Measurements from ENCODE around the gene PHF1. TPM values are rescaled to one million over a fixed set of nuclear protein-coding genes. Genes with fewer than 3 reads are reported as not detected.
"Not testable (repeated sequence)": the region's sequence is repeated elsewhere in the genome, so short reads cannot be mapped to it uniquely, and the experiment has no call there.

Gene PHF1
- 39.8 and 44.9 TPM in 2 replicates for total RNA-seq (2014; rRNA removed; shearing (Covaris generic))
- polyA plus RNA-seq (2016; fragmentation: Nextera tagmentation; extraction: Ambion mirVana) = 24.5 TPM in 2 replicates

DNA sequence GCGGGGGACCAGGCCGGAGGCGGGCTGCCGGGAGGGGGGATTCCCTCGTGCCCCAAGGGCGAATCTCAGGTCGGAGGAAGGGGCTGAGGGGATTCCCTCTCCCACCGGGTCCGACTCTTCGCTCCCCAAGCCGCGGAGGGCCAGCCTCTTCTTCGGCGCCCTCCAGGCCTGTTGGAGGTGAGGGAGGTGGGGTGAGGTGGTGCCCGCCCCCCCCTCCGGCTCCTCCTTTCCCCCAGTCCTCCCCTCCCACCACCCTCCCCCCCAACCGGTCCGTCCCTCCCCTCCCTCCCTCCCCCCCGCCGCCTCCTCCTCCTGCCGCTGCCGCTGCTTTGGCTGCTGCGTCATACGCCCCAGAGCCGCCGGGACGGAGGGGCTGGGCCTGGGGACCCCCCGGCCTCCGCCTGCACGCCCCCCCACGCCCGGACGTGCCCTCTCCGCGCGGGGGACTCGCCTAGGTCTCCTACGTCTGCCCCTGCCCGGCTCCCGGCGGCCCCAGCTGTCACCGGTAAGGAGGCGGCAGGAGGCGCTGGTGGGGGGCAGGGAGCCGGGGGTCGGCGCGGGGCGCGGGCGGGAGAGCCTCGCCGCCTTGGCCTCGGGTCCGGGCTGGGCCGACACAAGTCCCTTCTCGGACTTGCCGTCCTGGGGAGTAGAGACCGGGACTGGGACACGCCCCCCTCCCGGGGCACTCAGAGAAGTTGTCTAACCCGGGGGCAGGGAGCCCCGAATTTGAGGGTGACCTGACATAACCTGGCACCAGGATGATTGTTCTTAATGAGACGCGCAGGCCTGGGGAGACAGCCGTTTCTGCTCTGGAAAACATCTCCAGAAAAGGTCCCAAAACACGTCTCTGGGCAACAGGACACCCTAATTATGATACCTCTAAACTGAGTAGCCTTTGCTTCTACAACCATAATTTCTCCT, at the start of gene PHF1:
TSS of gene PHF1 (plus strand) at position 304 of the 921 bp plus-strand sequence. CDS start 1,250 bp downstream, outside the sequence.
- H3K36me3 ChIP-seq (ENCODE audit: low read depth) = no peaks in the 10 kb centered on the region
- H3K4me3 ChIP-seq = peak within 1 kb of the TSS; percentile 94
- peak; percentile 90 for DNase-seq

DNA sequence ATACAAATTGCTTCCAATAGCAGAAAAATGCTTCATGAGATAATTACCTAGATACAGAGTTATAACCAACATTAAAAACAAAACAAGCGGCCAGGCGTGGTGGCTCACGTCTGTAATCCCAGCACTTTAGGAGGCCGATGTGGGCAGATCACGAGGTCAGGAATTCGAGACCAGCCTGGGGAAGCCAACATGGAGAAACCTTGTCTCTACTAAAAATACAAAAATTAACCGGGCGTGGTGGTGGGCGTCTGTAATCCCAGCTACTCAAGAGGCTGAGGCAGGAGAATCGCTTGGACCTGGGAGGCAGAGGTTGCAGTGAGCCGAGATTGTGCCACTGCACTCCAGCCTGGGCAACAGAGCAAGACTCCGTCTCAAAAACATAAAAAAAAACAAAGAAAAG, 47.3 kb upstream of the PHF1 start:
- H3K9me3 ChIP-seq (ENCODE audit: low read depth); in situ Hi-C loops (cut with MboI); H3K9me2 ChIP-seq (ENCODE audit: insufficient read depth); H3K4me3 ChIP-seq; H3K27me3 ChIP-seq (replicated peaks; ENCODE audit: insufficient read depth); H3K27ac ChIP-seq; H3K79me2 ChIP-seq (ENCODE audit: insufficient read depth); H3K4me1 ChIP-seq (ENCODE audit: insufficient read depth); H4K20me1 ChIP-seq (ENCODE audit: insufficient read depth); H3K4me2 ChIP-seq (ENCODE audit: unreplicated experiment); H3K9ac ChIP-seq; H2AFZ ChIP-seq; DNase-seq; H3F3A ChIP-seq (ENCODE audit: insufficient read depth); H3K36me3 ChIP-seq (ENCODE audit: low read depth): not testable (repeated sequence)
- 80 to 87% methylated on average over 12 of the region's 12 CpGs for WGBS, 2 experiments (ENCODE audit: low coverage in 1 of 2, low lambda C conversion rate in 2 of 2, missing lambda C conversion rate in 2 of 2)

More for the DNA sequence above, at the start of gene PHF1:
- no peaks in the 10 kb centered on the region for H4K20me1 ChIP-seq (ENCODE audit: insufficient read depth)
- H3K9me3 ChIP-seq (ENCODE audit: low read depth) = no peaks in the 10 kb centered on the region
- TF ChIP-seq EZH2phosphoT487 (IDR thresholded peaks at IDR 0.05; ENCODE audit: insufficient read depth, low read depth) (no peak), EZH2 (IDR thresholded peaks at IDR 0.05; ENCODE audit: insufficient read depth, poor library complexity, severe bottlenecking) (no peak)
- H3K4me2 ChIP-seq (ENCODE audit: unreplicated experiment) = peak within 1 kb of the TSS; percentile 93
- no peaks in the 10 kb centered on the region for H3K27me3 ChIP-seq (replicated peaks; ENCODE audit: insufficient read depth)
- no peaks in the 10 kb centered on the region for H3K9me2 ChIP-seq (ENCODE audit: insufficient read depth)
- H2AFZ ChIP-seq = peak within 1 kb of the TSS; percentile 88
- 2% methylated on average over 28 to 59 of the region's 67 CpGs for WGBS, 2 experiments (ENCODE audit: low coverage in 1 of 2, low lambda C conversion rate in 2 of 2, missing lambda C conversion rate in 2 of 2)
- peak within 1 kb of the TSS; percentile 76 for H3K27ac ChIP-seq
- H3F3A ChIP-seq (ENCODE audit: insufficient read depth) = peaks cover 40% of the 10 kb centered on the region
- H3K4me1 ChIP-seq (ENCODE audit: insufficient read depth) = peaks cover 16% of the 10 kb centered on the region; the same call in 1 of the 2 replicates
- H3K9ac ChIP-seq = peak within 1 kb of the TSS; percentile 94
- in situ Hi-C loops (cut with MboI) = no loop called here
- H3K79me2 ChIP-seq (ENCODE audit: insufficient read depth) = peaks cover 50% of the 10 kb centered on the region

DNA sequence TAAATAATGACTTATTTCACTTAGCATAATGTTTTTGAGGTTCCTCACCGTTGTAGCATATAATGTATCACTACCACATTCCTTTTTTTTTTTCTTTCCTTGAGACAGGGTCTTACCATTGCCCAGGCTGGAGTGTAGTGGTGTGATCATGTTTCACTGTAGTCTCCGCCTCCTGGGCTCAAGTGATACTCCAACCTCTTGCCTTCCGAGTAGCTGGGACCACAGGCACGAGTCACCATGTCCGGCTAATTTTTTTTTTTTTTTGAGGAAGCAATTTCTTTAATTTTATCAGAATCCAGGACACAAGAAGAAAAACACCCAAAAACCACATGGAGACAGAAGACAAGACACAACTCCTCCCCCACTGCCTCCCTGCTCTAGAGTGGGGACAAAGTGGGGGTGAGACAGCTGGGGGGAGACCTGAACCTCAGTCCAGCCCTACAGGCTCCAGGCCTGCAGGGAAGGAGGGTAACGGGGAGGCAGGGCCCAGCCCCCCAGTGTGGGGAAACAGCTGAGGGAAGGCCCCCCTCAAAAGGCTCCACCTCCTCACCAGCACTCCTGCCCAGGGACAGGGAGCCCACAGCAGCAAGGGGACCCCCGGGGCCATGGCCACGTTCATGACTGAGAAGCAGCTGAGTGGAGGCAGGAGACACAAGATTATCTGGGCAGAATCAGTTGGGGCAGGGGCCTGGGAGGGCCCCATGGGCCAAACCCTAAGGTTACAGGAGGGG, 46.2 kb upstream of the PHF1 start:
- H3K27me3 ChIP-seq (replicated peaks; ENCODE audit: insufficient read depth); in situ Hi-C loops (cut with MboI); H3K9ac ChIP-seq; H3K4me1 ChIP-seq (ENCODE audit: insufficient read depth); H3K9me3 ChIP-seq (ENCODE audit: low read depth); H3K79me2 ChIP-seq (ENCODE audit: insufficient read depth); H4K20me1 ChIP-seq (ENCODE audit: insufficient read depth); H3K36me3 ChIP-seq (ENCODE audit: low read depth); H3F3A ChIP-seq (ENCODE audit: insufficient read depth); H3K9me2 ChIP-seq (ENCODE audit: insufficient read depth); H3K27ac ChIP-seq; H3K4me2 ChIP-seq (ENCODE audit: unreplicated experiment); H3K4me3 ChIP-seq: not testable (repeated sequence)
- 0 out of 2 replicates have a peak overlapping the region, but pooled peaks have one; percentile 38 for H2AFZ ChIP-seq
- peak; percentile 48 for DNase-seq
- whole genome bisulfite sequencing, 2 experiments (ENCODE audit: low coverage in 1 of 2, low lambda C conversion rate in 2 of 2, missing lambda C conversion rate in 2 of 2) = 20 to 21% methylated on average over 7 of the region's 8 CpGs

DNA sequence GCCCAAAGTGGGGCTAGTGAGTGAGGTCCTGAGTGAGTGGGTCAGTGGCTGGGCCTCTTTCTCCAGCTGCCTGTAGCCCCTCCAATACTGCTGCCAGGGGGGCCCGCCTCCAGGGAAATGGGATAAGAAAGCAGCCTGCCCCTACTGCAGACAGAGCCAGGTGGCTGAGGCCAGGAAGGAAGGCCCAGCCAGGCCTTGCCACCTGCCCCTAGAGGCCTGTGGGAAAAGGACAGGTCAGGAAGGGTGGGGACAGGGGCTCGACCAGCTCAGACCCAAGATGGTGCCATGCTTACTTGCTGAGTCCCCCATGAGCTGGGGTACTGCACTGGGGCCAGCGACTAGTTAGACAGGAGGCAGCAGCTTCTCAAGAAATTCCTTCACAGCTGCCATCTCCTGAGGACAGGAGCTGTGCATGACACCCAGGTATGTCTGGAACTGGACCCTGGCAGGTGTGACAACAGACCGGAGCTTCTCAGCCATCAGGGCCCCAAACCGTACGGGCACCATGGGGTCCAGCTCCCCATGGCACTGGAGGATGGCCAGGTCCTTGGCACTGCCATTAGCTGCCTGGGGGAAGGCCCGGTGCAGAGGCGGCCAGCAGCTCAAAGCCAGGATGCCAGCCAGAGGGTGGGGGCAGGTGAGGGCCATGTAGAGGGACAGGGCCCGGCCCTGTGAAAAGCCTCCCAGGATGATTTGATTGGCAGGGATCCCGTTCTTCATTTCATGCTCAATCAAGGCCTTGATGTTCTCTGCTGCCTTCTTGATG, 45.4 kb upstream of the PHF1 start:
- H3K27ac ChIP-seq; H3K4me3 ChIP-seq; H3K79me2 ChIP-seq (ENCODE audit: insufficient read depth); H3K9ac ChIP-seq; DNase-seq; H2AFZ ChIP-seq; H3K27me3 ChIP-seq (replicated peaks; ENCODE audit: insufficient read depth); H3K4me2 ChIP-seq (ENCODE audit: unreplicated experiment); H3K36me3 ChIP-seq (ENCODE audit: low read depth); H4K20me1 ChIP-seq (ENCODE audit: insufficient read depth); H3F3A ChIP-seq (ENCODE audit: insufficient read depth); H3K9me3 ChIP-seq (ENCODE audit: low read depth); in situ Hi-C loops (cut with MboI); H3K9me2 ChIP-seq (ENCODE audit: insufficient read depth); H3K4me1 ChIP-seq (ENCODE audit: insufficient read depth): not testable (repeated sequence)
- WGBS, 2 experiments (ENCODE audit: low coverage in 1 of 2, low lambda C conversion rate in 2 of 2, missing lambda C conversion rate in 2 of 2) = 89 to 94% methylated on average over 9 to 10 of the region's 10 CpGs
